NB4 (cell line): Measurements from ENCODE around the gene SLF2.

Experiments
- CTCF ChIP-seq: IDR thresholded peaks from one replicate; pipeline ENCODE4 v1.5.1; 2012; ENCODE audit warnings: low read depth, low read length
- MAX ChIP-seq: IDR thresholded peaks from 2 replicates; pipeline ENCODE4 v1.6.1; 2011; ENCODE audit warnings: low read depth, low read length
- POLR2A ChIP-seq: IDR thresholded peaks from 2 replicates; pipeline ENCODE4 v1.6.1; 2011; ENCODE audit warnings: mild to moderate bottlenecking; ENCODE audit not compliant: insufficient read length; ENCODE audit errors: extremely low read depth

GRCh38 chr10:101002456-101002855 lies 89.7 kb downstream of the SLF2 start:
- TF ChIP-seq POLR2A (no peak), MAX (no peak), CTCF (no peak)
